Stimulated activated CD4-positive, alpha-beta T cell treated with anti-CD3 and anti-CD28 coated beads, Interleukin-1b, Interleukin-23, amount 100 ng/mL, for 1 hour (primary cell): ENCODE data around the gene ORC6.

Experiments
- DNase-seq, 2 donors: peaks; one replicate each; pipeline ENCODE4 v3.0.0-alpha.2; 2020; ENCODE audit warnings: low read depth in 2 of 2

The ORC6 gene

DNA sequence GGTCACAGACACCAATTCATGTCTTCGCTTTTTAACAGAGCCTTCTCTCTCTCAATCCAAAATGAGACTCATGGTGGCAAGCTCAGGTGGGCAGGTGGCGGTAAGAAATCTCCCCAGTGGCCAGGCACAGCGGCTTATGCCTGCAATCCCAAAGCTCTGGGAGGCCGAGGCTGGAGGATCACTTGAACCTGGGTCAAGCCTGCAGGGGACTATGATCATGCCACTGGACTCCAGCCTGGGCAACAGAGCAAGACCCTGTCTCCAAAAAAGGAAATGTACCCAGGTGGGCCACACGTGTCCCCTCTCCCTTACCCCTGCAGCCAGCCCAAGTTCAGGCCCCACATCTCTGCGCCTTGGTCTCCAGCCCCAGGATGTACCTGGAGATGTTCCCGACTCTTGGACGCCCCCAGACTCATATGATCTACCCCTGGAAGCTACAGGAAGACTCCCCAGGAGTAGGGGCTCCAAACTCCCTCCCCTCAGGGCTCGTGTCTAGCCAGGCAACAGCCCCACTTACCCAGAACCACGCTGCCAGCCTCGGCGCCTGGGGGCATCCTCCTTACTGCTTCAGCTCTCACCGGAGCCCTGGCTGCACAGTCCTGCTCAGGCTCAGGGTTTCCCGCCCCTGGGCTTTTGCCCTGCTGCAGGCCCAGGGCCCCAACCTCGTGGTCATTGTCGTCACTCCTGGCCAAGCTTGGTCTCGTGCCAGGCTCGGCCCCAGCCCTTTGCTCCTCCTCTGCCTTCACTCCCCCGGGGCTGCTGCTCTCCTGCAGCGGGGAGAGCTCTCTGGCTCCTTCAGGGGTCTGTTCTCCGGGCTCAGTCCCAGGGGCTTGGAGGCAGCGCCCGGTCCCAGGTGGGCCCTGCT is 42.5 kb downstream of the ORC6 start:
- DNase-seq: no peak

DNA sequence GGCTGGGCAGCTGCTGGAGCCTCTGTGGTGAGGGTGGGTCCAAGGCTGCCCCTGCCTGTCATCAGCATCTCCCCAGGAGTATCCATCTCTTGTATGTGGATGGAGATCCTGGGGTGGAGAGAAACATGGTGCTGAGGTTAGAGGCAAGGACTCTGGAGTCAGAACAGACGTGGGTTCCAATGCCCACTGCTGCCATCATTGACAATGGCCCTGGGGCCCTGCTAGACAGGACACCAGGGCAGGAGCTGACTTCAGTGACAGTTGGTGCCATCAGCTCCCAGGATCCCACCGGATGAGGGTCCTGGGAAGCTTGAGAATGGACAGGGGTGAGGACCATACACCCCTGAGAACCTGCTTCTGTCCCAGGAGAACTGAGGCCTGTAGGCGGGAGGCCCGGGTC is 43.1 kb downstream of the ORC6 start:
- DNase-seq: no peak

DNA sequence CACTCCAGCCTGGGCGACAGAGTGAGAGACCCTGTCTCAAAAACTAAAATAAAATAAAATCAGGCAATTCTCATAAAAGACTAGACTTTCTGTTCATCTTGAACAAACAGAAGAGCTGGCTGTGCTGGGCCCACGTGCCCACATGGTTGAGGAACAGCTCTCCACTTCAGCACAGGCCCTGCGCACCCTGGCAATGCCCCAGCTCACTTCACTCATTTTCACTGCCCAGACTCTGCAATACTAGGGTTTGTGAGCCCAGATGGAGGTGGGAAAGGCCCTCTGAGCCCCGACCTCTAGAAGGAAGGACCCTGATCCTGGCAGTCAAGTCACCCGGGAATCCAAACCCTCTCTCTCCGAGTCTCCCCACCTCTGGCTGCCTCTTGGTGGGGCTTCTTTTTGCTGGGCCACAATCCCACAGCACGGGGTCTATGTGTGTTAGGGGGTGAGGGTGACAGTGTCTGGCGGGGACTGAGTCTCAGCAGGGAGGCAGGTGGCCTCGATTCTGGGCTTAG is 43.9 kb downstream of the ORC6 start:
- no peak for DNase-seq

DNA sequence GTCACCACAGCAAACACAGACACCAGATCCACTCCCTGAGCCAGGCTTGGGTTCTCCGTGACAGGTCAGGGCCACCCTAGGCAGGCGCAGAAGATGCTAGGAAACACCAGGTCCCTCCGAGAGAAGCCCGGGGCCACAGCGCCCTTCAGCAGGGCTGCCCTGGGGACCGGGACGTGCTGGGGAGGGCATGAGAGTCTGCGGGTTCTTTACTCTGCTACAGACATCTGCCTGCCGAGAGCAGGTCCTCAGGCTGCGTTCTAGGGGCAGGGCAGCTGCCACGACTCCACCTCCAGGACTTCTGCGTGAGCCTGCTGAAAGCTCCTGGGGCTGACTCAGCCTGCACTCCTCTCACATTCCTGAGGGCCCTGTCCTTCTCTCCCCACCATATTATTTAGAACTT is 47.2 kb downstream of the ORC6 start:
- no peak for DNase-seq

DNA sequence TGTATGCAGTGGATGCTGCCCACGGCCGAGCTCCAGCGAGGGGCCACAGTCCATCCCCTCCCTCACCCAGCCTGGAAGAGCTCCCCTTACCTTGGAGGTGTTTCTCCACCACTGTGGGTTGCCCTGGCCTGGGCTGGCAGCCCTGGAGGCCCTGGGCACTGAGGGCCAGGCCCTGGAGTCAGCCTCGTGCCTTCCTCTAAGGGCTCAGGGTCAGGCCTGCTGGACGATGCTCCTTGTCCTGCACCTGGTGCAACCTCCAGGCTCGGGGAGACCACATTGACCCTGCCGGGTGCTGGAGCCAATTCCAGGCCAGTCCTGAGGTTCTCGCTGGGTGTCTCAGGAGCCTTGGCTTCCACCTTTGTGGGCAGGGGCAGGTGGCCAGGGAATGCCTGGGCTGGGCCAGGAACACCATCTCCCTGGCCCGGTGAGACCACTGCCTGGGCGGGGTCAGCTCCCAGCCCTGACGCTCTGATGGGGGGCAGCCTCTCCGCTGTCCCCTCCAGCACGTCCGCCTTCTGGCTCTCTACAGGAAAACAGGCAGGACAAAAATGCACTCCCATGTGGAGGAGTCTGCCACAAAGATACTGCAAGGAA is 48.3 kb downstream of the ORC6 start:
- DNase-seq: no peak

DNA sequence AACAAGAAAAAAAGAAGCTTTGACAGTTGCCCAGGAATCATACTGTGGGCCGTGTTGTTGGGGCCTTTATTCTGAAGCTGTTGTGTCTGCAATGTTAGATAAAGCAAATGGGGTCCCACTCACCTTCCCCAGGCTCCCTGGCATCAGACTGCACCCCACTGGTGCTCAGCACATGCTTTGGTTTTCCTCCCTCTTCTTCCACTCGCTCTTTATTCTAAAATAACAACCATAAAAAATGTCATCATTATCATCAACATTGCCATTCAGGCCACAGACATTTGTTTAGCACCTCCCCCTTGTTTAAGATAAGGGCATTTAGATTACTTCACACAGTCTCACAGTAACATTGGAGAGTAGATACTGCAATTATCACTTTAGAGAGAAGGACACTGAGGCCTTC is 50.5 kb downstream of the ORC6 start:
- DNase-seq: no peak

DNA sequence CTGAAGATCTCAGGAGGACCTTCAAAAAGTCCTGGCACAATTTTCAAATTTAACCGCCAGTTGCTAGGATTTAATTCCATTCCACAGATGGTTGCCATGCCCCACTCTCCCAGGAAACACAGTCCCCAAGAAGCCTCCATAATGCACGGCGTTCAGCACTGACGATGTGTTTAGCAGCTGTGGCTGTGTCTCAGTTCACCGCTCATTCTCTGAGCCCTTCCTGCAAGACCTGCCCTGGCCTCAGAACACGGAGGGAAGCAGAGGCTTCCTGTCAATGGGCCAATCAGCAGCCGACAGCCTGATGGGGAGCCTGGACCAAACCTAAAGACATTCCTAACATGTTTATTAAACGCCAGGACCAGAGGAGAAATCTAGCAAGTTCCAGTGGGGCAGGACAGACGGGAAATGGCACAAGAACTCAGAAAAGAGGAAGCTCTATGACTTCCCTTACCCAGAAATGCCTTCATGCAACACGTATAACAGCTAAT is 53.8 kb downstream of the ORC6 start:
- no peak for DNase-seq

DNA sequence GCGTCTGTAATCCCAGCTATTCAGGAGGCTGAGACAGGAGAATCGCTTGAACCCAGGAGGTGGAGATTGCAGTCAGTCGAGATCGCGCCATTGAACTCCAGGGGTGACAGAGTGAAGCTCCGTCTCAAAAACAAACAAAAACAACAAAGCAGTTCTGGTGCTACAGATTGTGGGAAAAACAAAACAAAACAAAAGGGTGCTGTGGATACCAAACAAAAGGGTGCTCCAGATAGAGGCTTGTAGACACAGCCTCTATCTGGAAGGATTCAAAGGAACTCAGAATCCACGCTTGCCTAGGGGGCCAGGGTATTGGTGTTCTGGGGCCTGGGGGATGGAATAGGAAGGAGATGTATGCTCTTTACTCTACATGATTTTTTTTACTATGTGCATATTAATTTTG is 56.2 kb downstream of the ORC6 start:
- no peak for DNase-seq

DNA sequence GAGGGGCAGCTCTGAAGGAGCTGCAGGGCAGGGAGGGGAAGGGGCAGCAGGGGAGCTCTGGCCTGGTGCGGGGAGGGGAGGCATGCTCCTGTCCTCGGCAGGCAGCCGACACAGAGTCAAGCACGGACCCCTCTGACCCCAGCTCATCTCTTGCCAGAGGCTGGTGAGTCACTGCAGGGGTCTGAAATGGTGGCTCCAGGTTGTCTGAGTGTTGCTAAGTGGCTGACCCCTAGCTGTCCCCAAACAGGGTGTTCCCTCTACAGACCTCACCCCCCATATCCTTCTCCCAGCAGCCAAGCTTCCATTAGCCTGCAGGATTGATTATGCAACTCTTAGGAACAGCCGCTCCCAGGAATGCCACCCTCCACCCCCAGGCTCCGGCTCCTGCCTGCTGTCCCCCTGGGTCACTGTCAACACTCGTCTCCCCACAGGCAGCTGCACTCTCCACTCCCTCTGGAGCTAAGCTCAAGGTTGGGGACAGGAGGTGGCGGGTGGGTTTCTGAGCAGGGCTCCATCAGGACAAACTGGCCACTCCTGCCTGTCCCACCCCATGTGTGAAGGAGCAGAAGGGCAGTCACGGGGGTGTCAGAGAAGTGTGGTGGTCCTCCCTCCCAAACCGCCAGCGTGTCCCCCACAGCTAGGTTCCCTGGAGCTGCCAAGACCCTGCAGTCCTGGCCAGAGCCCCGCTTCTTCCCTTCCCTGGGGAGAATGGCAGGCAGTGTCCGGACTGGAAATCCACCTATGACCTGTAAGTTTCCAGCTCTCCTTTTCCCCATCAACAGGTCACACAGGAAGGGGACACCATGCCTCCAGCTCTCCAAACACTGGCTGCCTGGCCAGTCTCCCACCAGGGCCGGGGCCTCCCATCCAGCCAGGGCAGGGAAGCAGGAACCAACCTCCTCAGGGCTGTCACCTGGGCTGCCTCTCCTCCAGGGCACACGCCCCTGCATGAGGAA is 57.6 kb downstream of the ORC6 start:
- no peak for DNase-seq
